ENCODE results near the gene PTPN7. TPM values are rescaled to one million over a fixed set of nuclear protein-coding genes. Genes with fewer than 3 reads are reported as not detected.
A peak's percentile ranks its signal among the peaks of the same experiment; 100 is the strongest.

Gene PTPN7
- total and polyA plus RNA-seq, 10 of the 15 experiments (the other 5 are each of a cell fraction or from before 2014, with no cell fraction given), result 7.9 to 117 (median 102) TPM

- SMC1A ChIA-PET (ENCODE audit: uncharacterized antibody, unreplicated experiment), result interaction anchor here (0.8 to 3.3 kb wide), 11 partner anchors 8 to 154 kb away, joined by 3 to 14 read pairs (median 4); partner anchors contain the start of gene ELF3
- in situ Hi-C loops (cut with MboI) (no loop called here), intact Hi-C loops (cut with micrococcal nuclease; ENCODE audit: unreplicated experiment) (loop anchor here (1.0 kb wide), 1 partner anchor 126 kb away; no protein-coding TSS in a partner anchor)
- no peaks in the 10 kb centered on the region for H3K9me3 ChIP-seq (replicated peaks; ENCODE audit: control insufficient read depth, insufficient read depth, low read length)
- no peaks in the 10 kb centered on the region; the same call in none of the 2 replicates for H4K20me1 ChIP-seq (ENCODE audit: control insufficient read depth, insufficient read depth)
- peak; percentile 97 for ATAC-seq
- H3K36me3 ChIP-seq (ENCODE audit: control insufficient read depth in 2 of 2, insufficient read depth in 2 of 2, low read length in 1 of 2), result peaks cover 7 to 23% of the 10 kb centered on the region in 2 experiments
- no peaks in the 10 kb centered on the region for H3K27me3 ChIP-seq (replicated peaks in 1 of 2; ENCODE audit: control insufficient read depth in 2 of 2, insufficient read depth in 2 of 2, low read length in 1 of 2)
- POLR2A ChIA-PET, result interaction anchor here (0.5 to 0.6 kb wide), 2 partner anchors 181 to 614 kb away, joined by 3 read pairs; no protein-coding TSS in a partner anchor
- RAD21 ChIA-PET (ENCODE audit: unreplicated experiment), result interaction anchor here (0.7 to 2.2 kb wide), 9 partner anchors 8 to 137 kb away, joined by 4 to 11 read pairs (median 5); partner anchors contain the start of gene ELF3
- H3K79me2 ChIP-seq (ENCODE audit: control insufficient read depth, insufficient read depth, low read length), result no peaks in the 10 kb centered on the region; the same call in none of the 2 replicates
- BruUV-seq (replicated peaks), result no TSS peak
- H3K4me3 ChIP-seq, result no peak overlapping the region
- H3K27ac ChIP-seq (ENCODE audit: control insufficient read depth, insufficient read depth), result no peak overlapping the region
- 15% methylated on average over 15 of the region's 15 CpGs for WGBS (ENCODE audit: insufficient coverage, insufficient replicate concordance, low lambda C conversion rate, missing lambda C conversion rate)
- no peak overlapping the region for H3K9ac ChIP-seq (ENCODE audit: control insufficient read depth, insufficient read depth, low read length)
- CTCF ChIA-PET, result interaction anchor here (0.6 to 4.2 kb wide), 39 partner anchors 8 to 637 kb away, joined by 3 to 48 read pairs (median 5); partner anchors contain the start of genes ARL8A, ELF3, GPR37L1 and PTPN7
- no peak overlapping the region for H2AFZ ChIP-seq (ENCODE audit: control insufficient read depth, low read depth, low read length)
- no peaks in the 10 kb centered on the region for H3K4me1 ChIP-seq (ENCODE audit: control insufficient read depth, insufficient read depth, low read length)
- TF ChIP-seq SMC3 (IDR thresholded peaks at IDR 0.05; ENCODE audit: borderline replicate concordance, low read length) (peak; percentile 58), NFYA (IDR thresholded peaks at IDR 0.05; ENCODE audit: borderline replicate concordance, low read depth, low read length) (no peak), SIN3A (IDR thresholded peaks at IDR 0.05; ENCODE audit: low read depth, low read length) (no peak), RAD21 (IDR thresholded peaks at IDR 0.05; ENCODE audit: insufficient read depth, low read depth, low read length) (peak; percentile 72), LARP7 (IDR thresholded peaks at IDR 0.05) (no peak), RELB (IDR thresholded peaks at IDR 0.05; ENCODE audit: low read depth) (no peak), YBX1 (IDR thresholded peaks at IDR 0.05) (no peak), CTCF (IDR thresholded peaks at IDR 0.05 in 2 of 3, conservative IDR thresholded peaks at IDR 0.05 in 1 of 3; ENCODE audit: control insufficient read depth in 2 of 3, extremely low read depth in 1 of 3, insufficient read depth in 1 of 3, low read depth in 3 of 3, low read length in 3 of 3) (peak; percentile 77 to 86 (median 84)), SMAD5 (IDR thresholded peaks at IDR 0.05; ENCODE audit: low read depth) (no peak), BHLHE40 (IDR thresholded peaks at IDR 0.05; ENCODE audit: borderline replicate concordance in 1 of 2, low read depth in 2 of 2, low read length in 1 of 2) (0 out of 4 replicates have a peak, but pooled peaks of 1 of the 2 experiments have one; percentile 23), PAX8 (IDR thresholded peaks at IDR 0.05) (no peak)
- no peak for DNase-seq (ENCODE audit: low read depth, low spot score)
- peak; percentile 98 for FAIRE-seq
- H3K4me2 ChIP-seq (ENCODE audit: control insufficient read depth, insufficient read depth), result no peak overlapping the region
These were observed 25.1 kb downstream of the PTPN7 start for GRCh38 chr1:202135221-202135721.
